ENCODE measurements around the gene IL3RA.

- TF ChIP-seq, protein P1, sequence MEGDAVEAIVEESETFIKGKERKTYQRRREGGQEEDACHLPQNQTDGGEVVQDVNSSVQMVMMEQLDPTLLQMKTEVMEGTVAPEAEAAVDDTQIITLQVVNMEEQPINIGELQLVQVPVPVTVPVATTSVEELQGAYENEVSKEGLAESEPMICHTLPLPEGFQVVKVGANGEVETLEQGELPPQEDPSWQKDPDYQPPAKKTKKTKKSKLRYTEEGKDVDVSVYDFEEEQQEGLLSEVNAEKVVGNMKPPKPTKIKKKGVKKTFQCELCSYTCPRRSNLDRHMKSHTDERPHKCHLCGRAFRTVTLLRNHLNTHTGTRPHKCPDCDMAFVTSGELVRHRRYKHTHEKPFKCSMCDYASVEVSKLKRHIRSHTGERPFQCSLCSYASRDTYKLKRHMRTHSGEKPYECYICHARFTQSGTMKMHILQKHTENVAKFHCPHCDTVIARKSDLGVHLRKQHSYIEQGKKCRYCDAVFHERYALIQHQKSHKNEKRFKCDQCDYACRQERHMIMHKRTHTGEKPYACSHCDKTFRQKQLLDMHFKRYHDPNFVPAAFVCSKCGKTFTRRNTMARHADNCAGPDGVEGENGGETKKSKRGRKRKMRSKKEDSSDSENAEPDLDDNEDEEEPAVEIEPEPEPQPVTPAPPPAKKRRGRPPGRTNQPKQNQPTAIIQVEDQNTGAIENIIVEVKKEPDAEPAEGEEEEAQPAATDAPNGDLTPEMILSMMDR (IDR thresholded peaks at IDR 0.05; ENCODE audit: low read depth, low read length, missing input control) = no peak
- TF ChIP-seq SP1 (IDR thresholded peaks at IDR 0.05) = no peak
These were observed 36.1 kb upstream of the IL3RA start for GRCh38 chrX:1300449-1300848.
